OCI-LY1 (cell line): ENCODE data around the gene PSMD3.

Experiments
- H2AFZ ChIP-seq: fragments of 200-600 bp; sonication (generic), shearing (Covaris generic); 2 replicates; pipeline ENCODE4 v1.6.0; 2014; ENCODE audit warnings: antibody characterized with exemption, mild to moderate bottlenecking, low read length
- H3F3A ChIP-seq: fragments of 200-600 bp; sonication (generic), shearing (Covaris generic); 2 replicates; pipeline ENCODE4 v1.6.0; 2014; ENCODE audit warnings: mild to moderate bottlenecking, antibody characterized with exemption, low read length, moderate library complexity; ENCODE audit not compliant: insufficient read depth
- H3K27ac ChIP-seq: fragments of 200-600 bp; sonication (generic); 2 replicates; pipeline ENCODE4 v1.5.1; 2014; ENCODE audit warnings: low read length, mixed run types, mild to moderate bottlenecking, low read depth; ENCODE audit not compliant: poor library complexity, severe bottlenecking
- H3K27me3 ChIP-seq: fragments of 200-600 bp; sonication (generic); 2 replicates; pipeline ENCODE4 v1.6.0; 2014; ENCODE audit warnings: antibody characterized with exemption, mild to moderate bottlenecking, low read length, moderate library complexity; ENCODE audit not compliant: insufficient read depth
- H3K36me3 ChIP-seq: fragments of 200-600 bp; sonication (generic); 2 replicates; pipeline ENCODE4 v1.6.1; 2014; ENCODE audit warnings: mild to moderate bottlenecking, antibody characterized with exemption, low read length, moderate library complexity, mixed read lengths; ENCODE audit not compliant: insufficient read depth
- H3K4me1 ChIP-seq: fragments of 200-600 bp; sonication (generic); 2 replicates; pipeline ENCODE4 v1.5.1; 2014; ENCODE audit warnings: mild to moderate bottlenecking, low read length, moderate library complexity; ENCODE audit not compliant: insufficient read depth, severe bottlenecking
- H3K4me2 ChIP-seq: fragments of 200-600 bp; sonication (generic), shearing (Covaris generic); 2 replicates; pipeline ENCODE4 v1.6.1; 2014; ENCODE audit warnings: low read length
- H3K4me3 ChIP-seq: fragments of 200-600 bp; sonication (generic); 2 replicates; pipeline ENCODE4 v1.5.1; 2014; ENCODE audit warnings: low read length, low read depth, mild to moderate bottlenecking, mixed read lengths; ENCODE audit not compliant: poor library complexity, severe bottlenecking
- H3K79me2 ChIP-seq: fragments of 200-600 bp; shearing (Covaris generic); 2 replicates; pipeline ENCODE4 v1.6.1; 2016; ENCODE audit warnings: mixed run types, low read length, mixed read lengths; ENCODE audit not compliant: insufficient read depth
- H3K9ac ChIP-seq: fragments of 200-600 bp; sonication (generic), shearing (Covaris generic); 2 replicates; pipeline ENCODE4 v1.6.1; 2014; ENCODE audit warnings: mild to moderate bottlenecking, low read length, mixed read lengths
- H3K9me2 ChIP-seq: fragments of 200-600 bp; sonication (generic), shearing (Covaris generic); 2 replicates; pipeline ENCODE4 v1.6.1; 2014; ENCODE audit warnings: low read depth, mild to moderate bottlenecking, low read length, mixed read lengths
- H3K9me3 ChIP-seq: fragments of 200-600 bp; shearing (Covaris generic); 2 replicates; pipeline ENCODE4 v1.6.1; 2014; ENCODE audit warnings: low read length, mixed read lengths
- H4K20me1 ChIP-seq: fragments of 200-600 bp; sonication (generic), shearing (Covaris generic); 2 replicates; pipeline ENCODE4 v1.6.0; 2016; ENCODE audit warnings: mild to moderate bottlenecking, low read length; ENCODE audit not compliant: insufficient read depth
- CTCF ChIP-seq: fragments of 200-600 bp; sonication (generic), shearing (Covaris generic); IDR thresholded peaks from 2 replicates; pipeline ENCODE4 v1.5.1; 2017; ENCODE audit warnings: mild to moderate bottlenecking, antibody characterized with exemption, low read length, moderate library complexity, mixed read lengths
- EZH2 ChIP-seq: fragments of 200-600 bp; sonication (generic), shearing (Covaris generic); IDR thresholded peaks from 2 replicates; pipeline ENCODE4 v1.8.0; 2017; ENCODE audit warnings: borderline replicate concordance, mixed run types, mild to moderate bottlenecking, antibody characterized with exemption, low read length, moderate library complexity, mixed read lengths

Gene PSMD3

DNA sequence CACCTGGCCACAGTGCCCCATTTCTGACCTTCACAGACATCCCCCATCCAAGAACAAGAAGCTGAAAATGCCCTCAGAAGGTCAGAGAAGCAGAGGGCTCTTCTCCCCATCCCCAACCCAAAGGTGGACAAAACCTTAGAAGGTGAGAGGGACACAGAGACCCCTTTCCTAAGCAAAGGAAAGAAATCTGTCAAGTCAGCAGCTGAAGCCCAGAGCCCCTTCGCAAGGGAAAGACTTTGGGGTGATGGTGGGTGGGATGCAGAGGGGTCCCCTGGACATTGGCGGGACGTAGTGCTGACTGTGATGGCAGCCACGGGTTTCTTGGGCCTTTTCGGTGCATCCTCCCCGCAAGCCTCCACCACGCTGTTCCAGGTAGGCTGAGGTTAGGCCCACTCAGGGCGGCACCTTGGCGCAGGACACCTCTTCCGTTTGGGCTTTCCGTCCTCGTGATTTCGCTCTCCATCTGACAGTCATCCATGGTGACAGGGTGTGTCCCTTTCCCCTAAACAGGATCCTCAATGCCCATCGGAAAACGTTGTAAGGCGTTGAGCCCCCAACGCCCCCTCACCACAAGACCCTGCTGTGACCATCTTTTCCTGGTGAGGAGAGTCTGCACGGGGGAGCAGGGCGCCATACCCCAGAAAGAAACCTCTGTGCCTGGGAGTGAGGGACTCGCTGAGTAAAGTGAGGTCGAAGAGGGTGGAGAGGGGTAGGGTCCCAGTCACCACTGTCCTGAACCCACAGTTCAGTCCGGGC lies 28.5 kb upstream of the PSMD3 start:
- Histone ChIP-seq H3K27me3 (no peaks in the 10 kb centered on the region), H3K4me3 (peak overlapping the region; percentile 54), H4K20me1 (no peaks in the 10 kb centered on the region), H2AFZ (no peak overlapping the region), H3F3A (no peaks in the 10 kb centered on the region), H3K9me2 (no peaks in the 10 kb centered on the region), H3K79me2 (no peaks in the 10 kb centered on the region), H3K4me2 (peak overlapping the region; percentile 68), H3K4me1 (peaks cover 25% of the 10 kb centered on the region), H3K36me3 (no peaks in the 10 kb centered on the region), H3K27ac (no peak overlapping the region), H3K9me3 (no peaks in the 10 kb centered on the region), H3K9ac (peak overlapping the region; percentile 46; the same call in 1 of the 2 replicates)
- no peak for TF ChIP-seq CTCF
- no peak for TF ChIP-seq EZH2

- Histone ChIP-seq H3K4me3 (peak overlapping the region; percentile 63), H3K9me3 (no peaks in the 10 kb centered on the region), H3K79me2 (no peaks in the 10 kb centered on the region), H3K9me2 (no peaks in the 10 kb centered on the region), H4K20me1 (no peaks in the 10 kb centered on the region), H3F3A (no peaks in the 10 kb centered on the region), H3K27me3 (no peaks in the 10 kb centered on the region), H3K9ac (peak overlapping the region; percentile 66; the same call in 1 of the 2 replicates), H3K36me3 (no peaks in the 10 kb centered on the region), H3K27ac (peak overlapping the region; percentile 14), H3K4me1 (peaks cover 25% of the 10 kb centered on the region), H2AFZ (no peak overlapping the region), H3K4me2 (peak overlapping the region; percentile 74)
- TF ChIP-seq CTCF = no peak
- no peak for TF ChIP-seq EZH2
Observed at GRCh38 chr17:39952680-39953470, 27.7 kb upstream of the PSMD3 start.

GRCh38 chr17:39953471-39953888 lies 27.1 kb upstream of the PSMD3 start:
- Histone ChIP-seq H4K20me1 (no peaks in the 10 kb centered on the region), H3K36me3 (no peaks in the 10 kb centered on the region), H3K9me2 (no peaks in the 10 kb centered on the region), H3K27me3 (no peaks in the 10 kb centered on the region), H3K4me1 (peaks cover 21% of the 10 kb centered on the region), H3K79me2 (no peaks in the 10 kb centered on the region), H3F3A (no peaks in the 10 kb centered on the region), H3K4me3 (peak overlapping the region; percentile 63), H3K4me2 (peak overlapping the region; percentile 74), H2AFZ (no peak overlapping the region), H3K27ac (peak overlapping the region; percentile 14), H3K9me3 (no peaks in the 10 kb centered on the region), H3K9ac (peak overlapping the region; percentile 66)
- TF ChIP-seq EZH2 (no peak), CTCF (no peak)
